NCI-H345 treated with DMSO at 0.1 percent for 48 hours (cell line): ENCODE data around the gene E2F8.
"Not testable (repeated sequence)": the region's sequence is repeated elsewhere in the genome, so short reads cannot be mapped to it uniquely, and the experiment has no call there.

ENCODE experiments used
- DNase-seq: peaks from one replicate; lab custom pipeline; 2025; ENCODE audit not compliant: unreplicated experiment; lab: John Stamatoyannopoulos, UW

Gene E2F8

GRCh38 chr11:19240420-19241259 is at the start of gene E2F8:
TSS of gene E2F8 (minus strand) at chr11:19240945. CDS start at chr11:19240121, 824 bp downstream.
- DNase-seq: peak; percentile 94

- no peak for DNase-seq
These were observed 49.6 kb upstream of the E2F8 start for GRCh38 chr11:19290356-19290755.

- no peak for DNase-seq
These were observed 47.5 kb upstream of the E2F8 start for GRCh38 chr11:19288256-19288655.

GRCh38 chr11:19286411-19286810 is 45.7 kb upstream of the E2F8 start:
- DNase-seq: no peak

GRCh38 chr11:19284881-19285280 is 44.1 kb upstream of the E2F8 start:
- DNase-seq: no peak

- no peak for DNase-seq
These were observed 43.2 kb upstream of the E2F8 start for GRCh38 chr11:19283991-19284390.

- no peak for DNase-seq
These were observed 40.8 kb upstream of the E2F8 start for GRCh38 chr11:19281555-19281954.

- DNase-seq: no peak
These were observed 40.3 kb upstream of the E2F8 start for GRCh38 chr11:19281041-19281440.

GRCh38 chr11:19279451-19279850 is 38.7 kb upstream of the E2F8 start:
- DNase-seq: no peak

- DNase-seq: no peak
These were observed 36.4 kb upstream of the E2F8 start for GRCh38 chr11:19276859-19277808.

GRCh38 chr11:19275496-19275895 is 34.8 kb upstream of the E2F8 start:
- no peak for DNase-seq

GRCh38 chr11:19273219-19273618 is 32.5 kb upstream of the E2F8 start:
- DNase-seq: not testable (repeated sequence)

- DNase-seq: no peak
These were observed 28.2 kb upstream of the E2F8 start for GRCh38 chr11:19268909-19269308.

- no peak for DNase-seq
These were observed 26.8 kb upstream of the E2F8 start for GRCh38 chr11:19267567-19267966.

- no peak for DNase-seq
These were observed 22.6 kb upstream of the E2F8 start for GRCh38 chr11:19263333-19263732.

GRCh38 chr11:19259487-19260345 is 19.0 kb upstream of the E2F8 start:
- DNase-seq: no peak

- DNase-seq: peak; percentile 91
These were observed 18.0 kb upstream of the E2F8 start for GRCh38 chr11:19258641-19259230.

- DNase-seq: not testable (repeated sequence)
These were observed 13.7 kb upstream of the E2F8 start for GRCh38 chr11:19254441-19254840.

- DNase-seq: no peak
These were observed 13.1 kb upstream of the E2F8 start for GRCh38 chr11:19253817-19254216.

- no peak for DNase-seq
These were observed 12.5 kb upstream of the E2F8 start for GRCh38 chr11:19253153-19253745.
